ENCODE data around the gene CEACAM18. TPM values are rescaled to one million over a fixed set of nuclear protein-coding genes. Genes with fewer than 3 reads are reported as not detected.
A peak's percentile ranks its signal among the peaks of the same experiment; 100 is the strongest.

Gene CEACAM18
- total and polyA plus RNA-seq, 2 of the 4 experiments (the other 2 are of a cell fraction) = not detected

GRCh38 chr19:51514866-51515481 lies 36.6 kb downstream of the CEACAM18 start:
- Histone ChIP-seq H2BK15ac (ENCODE audit: low read depth, low read length) (no peak overlapping the region), H2AK9ac (replicated peaks; ENCODE audit: low read depth, low read length, poor library complexity) (no peak overlapping the region), H3K4me3 (ENCODE audit: insufficient read depth, low read depth, low read length) (no peak overlapping the region), H3K36me3 (ENCODE audit: control insufficient read depth, insufficient read depth, low read length) (no peaks in the 10 kb centered on the region), H3K18ac (ENCODE audit: low read depth, low read length) (no peak overlapping the region), H3K27ac (ENCODE audit: insufficient read depth, low read length) (no peak overlapping the region), H2BK120ac (ENCODE audit: low read depth, low read length) (no peak overlapping the region), H3K79me1 (ENCODE audit: low read depth in 1 of 2, low read length in 2 of 2) (no peaks in the 10 kb centered on the region), H3K9me1 (ENCODE audit: insufficient read depth, low read length) (no peaks in the 10 kb centered on the region), H3K56ac (ENCODE audit: extremely low read depth, insufficient read depth, low read length) (no peak overlapping the region), H2AFZ (replicated peaks; ENCODE audit: low read length, poor library complexity) (no peak overlapping the region), H4K8ac (ENCODE audit: low read depth in 2 of 2, low read length in 2 of 2) (no peak overlapping the region), H2BK20ac (ENCODE audit: low read depth, low read length) (no peak overlapping the region), H4K20me1 (ENCODE audit: insufficient read depth, low read length) (no peaks in the 10 kb centered on the region), H3K23ac (ENCODE audit: low read depth, low read length) (no peak overlapping the region), H3K27me3 (ENCODE audit: control insufficient read depth, insufficient read depth, low read length) (no peaks in the 10 kb centered on the region), H3K14ac (replicated peaks; ENCODE audit: low read depth, low read length) (no peak overlapping the region), H3K4me1 (ENCODE audit: control insufficient read depth, insufficient read depth, low read length) (no peaks in the 10 kb centered on the region), H4K5ac (ENCODE audit: low read depth, low read length) (no peak overlapping the region), H2BK5ac (ENCODE audit: low read depth, low read length, poor library complexity, severe bottlenecking) (no peak overlapping the region), H3K4ac (ENCODE audit: low read depth, low read length) (no peak overlapping the region), H3K9ac (ENCODE audit: low read depth, low read length) (no peak overlapping the region), H3K4me2 (ENCODE audit: low read depth, low read length) (no peak overlapping the region), H2AK5ac (ENCODE audit: low read depth, low read length) (no peak overlapping the region), H3K9me3 (ENCODE audit: control insufficient read depth, insufficient read depth, low read length) (no peaks in the 10 kb centered on the region), H4K91ac (ENCODE audit: insufficient read depth, low read depth, low read length) (no peak overlapping the region)
- TF ChIP-seq CTCF (conservative IDR thresholded peaks at IDR 0.05; ENCODE audit: low read depth, low read length) (peak; percentile 59), RAD21 (IDR thresholded peaks at IDR 0.05; ENCODE audit: low read length) (peak; percentile 47), POLR2A (IDR thresholded peaks at IDR 0.05; ENCODE audit: low read depth, low read length) (no peak), SMC3 (IDR thresholded peaks at IDR 0.05; ENCODE audit: low read depth, low read length) (peak; percentile 37)
- TF ChIP-seq, protein P1, sequence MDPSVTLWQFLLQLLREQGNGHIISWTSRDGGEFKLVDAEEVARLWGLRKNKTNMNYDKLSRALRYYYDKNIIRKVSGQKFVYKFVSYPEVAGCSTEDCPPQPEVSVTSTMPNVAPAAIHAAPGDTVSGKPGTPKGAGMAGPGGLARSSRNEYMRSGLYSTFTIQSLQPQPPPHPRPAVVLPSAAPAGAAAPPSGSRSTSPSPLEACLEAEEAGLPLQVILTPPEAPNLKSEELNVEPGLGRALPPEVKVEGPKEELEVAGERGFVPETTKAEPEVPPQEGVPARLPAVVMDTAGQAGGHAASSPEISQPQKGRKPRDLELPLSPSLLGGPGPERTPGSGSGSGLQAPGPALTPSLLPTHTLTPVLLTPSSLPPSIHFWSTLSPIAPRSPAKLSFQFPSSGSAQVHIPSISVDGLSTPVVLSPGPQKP (IDR thresholded peaks at IDR 0.05; ENCODE audit: borderline replicate concordance, low read depth, low read length) = no peak
- dilution Hi-C loops (cut with HindIII; ENCODE audit: low sequenced_read_pairs, unreplicated experiment) = no loop called here
- ChIA-PET CTCF (interaction anchor here (0.8 to 1.3 kb wide), 2 partner anchors 8 to 25 kb away, joined by 3 to 8 read pairs; no protein-coding TSS in a partner anchor), POLR2A (ENCODE audit: unreplicated experiment) (no interaction called here)
- peak; percentile 48 for DNase-seq
- intact Hi-C loops (cut with micrococcal nuclease) = loop anchor here (2.0 kb wide), 1 partner anchor 176 kb away; no protein-coding TSS in a partner anchor
- ATAC-seq (ENCODE audit: low read depth) = peak; percentile 80
- in situ Hi-C loops (cut with MboI; ENCODE audit: low sequenced_read_pairs) = no loop called here
- WGBS, 2 experiments (ENCODE audit: extremely low coverage in 2 of 2, insufficient read length in 1 of 2) = 0% methylated on average over 1 of the region's 3 CpGs; no CpG with 5 or more reads in 1 of the 2 experiments
- no TSS peak for BruUV-seq (replicated peaks)

Measured in IMR-90 (cell line).